AG20443 (cell line): ENCODE measurements around the gene C16orf86.

Experiments
- DNase-seq: peaks from one replicate; pipeline ENCODE4 v3.0.0; 2012; ENCODE audit warnings: low spot score, mixed read lengths

The C16orf86 gene

DNA sequence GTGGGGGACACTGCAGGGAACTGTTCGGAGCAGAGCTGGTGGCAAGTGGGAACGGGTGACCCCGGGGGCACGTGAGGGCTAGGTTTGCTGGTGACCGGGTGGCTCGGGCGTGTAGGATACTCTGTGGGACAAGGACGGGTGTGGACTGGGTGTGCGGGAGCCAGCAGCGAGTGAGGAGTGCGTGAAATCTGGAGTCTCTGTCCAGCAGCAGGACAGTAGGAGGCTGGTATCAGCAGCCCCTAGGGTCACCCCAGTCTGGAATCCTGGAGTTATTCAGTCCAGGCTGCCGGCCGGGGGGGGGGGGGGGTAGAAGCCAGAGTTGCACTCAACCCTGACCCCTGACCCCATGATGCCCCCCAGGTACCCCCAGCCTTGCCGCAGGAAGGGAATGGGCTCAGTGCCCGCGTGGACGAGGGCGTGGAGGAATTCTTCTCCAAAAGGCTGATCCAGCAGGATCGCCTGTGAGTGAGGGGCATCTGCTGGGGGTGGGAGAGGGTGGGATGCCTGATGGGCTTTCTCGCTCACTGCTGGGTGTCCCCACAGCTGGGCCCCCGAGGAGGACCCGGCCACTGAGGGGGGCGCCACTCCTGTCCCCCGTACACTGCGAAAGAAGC is 12.7 kb upstream of the C16orf86 start:
- peak; percentile 34 for DNase-seq

GRCh38 chr16:67654403-67654911 is 12.2 kb upstream of the C16orf86 start:
- DNase-seq = no peak

- DNase-seq = no peak
Measured at GRCh38 chr16:67655363-67655762, 11.3 kb upstream of the C16orf86 start.

DNA sequence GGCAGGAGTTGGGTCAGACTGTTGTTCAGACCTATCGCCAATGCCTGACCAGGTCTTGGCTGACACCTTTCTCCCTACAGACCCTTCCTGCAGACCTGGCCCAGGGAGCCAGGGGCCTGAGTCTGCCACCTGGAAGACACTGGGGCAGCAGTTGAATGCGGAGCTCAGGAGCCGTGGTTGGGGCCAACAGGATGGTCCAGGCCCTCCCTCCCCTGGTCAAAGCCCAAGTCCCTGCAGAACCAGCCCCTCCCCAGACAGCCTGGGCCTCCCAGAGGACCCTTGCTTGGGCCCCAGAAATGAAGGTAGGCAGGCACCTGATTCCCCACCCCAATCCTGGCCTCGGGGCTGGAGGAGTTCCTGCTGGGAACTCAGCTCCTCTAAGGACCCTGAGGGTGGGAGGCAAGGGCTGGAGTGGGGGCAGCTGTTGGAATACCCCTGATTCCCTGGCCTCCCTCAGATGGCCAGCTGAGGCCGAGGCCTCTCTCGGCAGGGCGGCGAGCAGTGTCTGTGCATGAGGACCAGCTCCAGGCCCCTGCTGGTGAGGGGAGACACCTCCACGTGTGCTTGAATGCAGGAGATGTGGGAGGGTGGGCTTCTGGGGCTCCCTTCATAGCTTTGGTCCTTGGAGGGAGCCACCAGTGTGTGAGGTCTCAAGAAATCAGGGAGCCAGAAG is 10.1 kb upstream of the C16orf86 start:
- DNase-seq = no peak

- DNase-seq = no peak
Measured at GRCh38 chr16:67657017-67657608, 9.5 kb upstream of the C16orf86 start.

GRCh38 chr16:67657751-67658518 is 8.7 kb upstream of the C16orf86 start:
- no peak for DNase-seq

- no peak for DNase-seq
Measured at GRCh38 chr16:67658849-67659674, 7.6 kb upstream of the C16orf86 start.

DNA sequence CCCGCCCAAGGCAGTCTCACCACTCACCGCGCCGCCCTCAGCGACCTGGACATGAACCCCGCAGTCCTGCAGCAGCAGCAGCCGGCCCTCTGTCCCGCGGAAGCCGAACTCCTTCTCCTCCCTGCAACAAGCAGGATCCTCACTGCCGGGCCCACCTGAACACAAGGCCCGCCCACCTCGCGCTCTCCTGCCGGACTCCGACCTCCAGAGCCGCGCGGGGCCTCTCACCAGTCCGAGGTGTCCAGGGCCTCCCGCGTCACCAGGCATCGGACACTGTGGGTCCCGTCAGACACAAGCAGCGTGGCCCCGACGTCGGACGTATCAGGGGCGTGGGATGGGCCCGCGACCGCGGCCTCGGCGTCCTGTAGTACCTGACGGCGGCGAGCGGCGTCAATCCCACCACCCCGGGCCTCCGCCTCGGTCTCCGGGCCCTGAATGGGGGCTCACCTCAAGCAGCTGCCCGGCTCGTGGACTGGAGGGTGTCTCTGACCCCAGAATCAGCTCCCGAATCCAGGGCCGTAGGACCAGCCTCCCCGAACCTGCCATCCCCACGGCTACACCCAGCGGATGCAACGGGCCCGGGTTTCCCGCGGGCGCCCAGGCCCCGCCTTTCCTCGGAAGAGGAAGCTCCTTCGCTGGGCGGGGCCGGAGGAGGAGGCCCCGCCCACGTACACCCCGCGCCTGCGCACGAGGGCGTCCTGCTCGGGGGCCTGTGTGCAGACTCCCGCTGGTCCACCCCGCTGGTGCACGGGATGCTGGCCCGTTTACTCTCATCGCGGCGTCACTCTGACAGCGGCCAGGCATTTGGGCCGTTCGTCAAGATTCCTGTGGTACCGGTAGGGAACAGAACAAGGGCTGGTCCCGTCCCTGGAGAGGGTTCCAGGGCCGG is 6.7 kb upstream of the C16orf86 start, which contains the start of gene ACD:
Gene ACD (minus strand): TSS at position 586 of the 889 bp plus-strand sequence. CDS start 40 bp downstream, at position 546.
- peak; percentile 99 for DNase-seq

DNA sequence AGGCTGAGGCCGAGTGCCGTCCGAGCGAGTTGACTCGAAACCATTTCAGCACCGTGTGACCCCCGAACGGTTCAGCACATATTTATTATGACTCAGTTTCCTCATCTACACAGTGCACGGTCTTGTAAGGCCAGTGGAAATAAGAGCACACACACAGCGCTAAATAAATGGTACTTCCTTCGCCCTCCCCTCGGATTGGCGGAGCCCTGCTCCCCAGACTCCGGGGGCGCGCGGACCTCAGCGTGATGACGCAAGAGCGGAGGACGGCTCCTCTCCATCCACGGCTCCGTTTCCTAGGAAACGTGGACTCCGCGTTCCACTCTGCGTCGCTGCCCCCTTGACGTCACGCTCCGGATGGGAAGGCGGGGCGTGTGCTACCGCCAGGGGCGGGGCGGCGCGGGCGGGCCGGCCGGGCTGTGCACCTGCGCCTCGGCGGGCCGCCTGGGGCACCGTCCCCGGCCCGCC is 6.0 kb upstream of the C16orf86 start, which contains the start of gene PARD6A:
Gene PARD6A (plus strand): TSS at position 397 of the 465 bp plus-strand sequence. CDS start 79 bp downstream, outside the sequence.
- DNase-seq = peak; percentile 99

- DNase-seq = peak; percentile 37
Measured at GRCh38 chr16:67661101-67661761, 5.4 kb upstream of the C16orf86 start.

- DNase-seq = no peak
Measured at GRCh38 chr16:67661886-67662652, 4.5 kb upstream of the C16orf86 start.

DNA sequence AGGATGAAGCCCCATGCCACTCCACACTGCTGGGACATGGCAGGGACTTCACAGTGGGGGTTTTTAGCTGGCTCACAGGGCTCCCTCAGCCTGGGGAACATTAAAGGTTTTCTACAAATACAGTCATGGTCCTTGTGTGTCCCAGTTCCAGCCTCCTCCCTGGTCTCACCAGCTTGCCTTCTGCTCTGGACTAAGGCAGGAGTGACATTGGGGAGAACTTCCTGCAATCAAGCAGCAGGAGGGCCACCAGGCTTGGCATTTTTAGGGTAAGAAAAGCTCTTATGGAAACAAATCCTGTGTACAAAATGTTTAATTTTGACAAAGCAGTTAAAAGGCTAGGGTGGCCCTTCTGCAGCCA is 4.0 kb upstream of the C16orf86 start:
- DNase-seq = no peak

DNA sequence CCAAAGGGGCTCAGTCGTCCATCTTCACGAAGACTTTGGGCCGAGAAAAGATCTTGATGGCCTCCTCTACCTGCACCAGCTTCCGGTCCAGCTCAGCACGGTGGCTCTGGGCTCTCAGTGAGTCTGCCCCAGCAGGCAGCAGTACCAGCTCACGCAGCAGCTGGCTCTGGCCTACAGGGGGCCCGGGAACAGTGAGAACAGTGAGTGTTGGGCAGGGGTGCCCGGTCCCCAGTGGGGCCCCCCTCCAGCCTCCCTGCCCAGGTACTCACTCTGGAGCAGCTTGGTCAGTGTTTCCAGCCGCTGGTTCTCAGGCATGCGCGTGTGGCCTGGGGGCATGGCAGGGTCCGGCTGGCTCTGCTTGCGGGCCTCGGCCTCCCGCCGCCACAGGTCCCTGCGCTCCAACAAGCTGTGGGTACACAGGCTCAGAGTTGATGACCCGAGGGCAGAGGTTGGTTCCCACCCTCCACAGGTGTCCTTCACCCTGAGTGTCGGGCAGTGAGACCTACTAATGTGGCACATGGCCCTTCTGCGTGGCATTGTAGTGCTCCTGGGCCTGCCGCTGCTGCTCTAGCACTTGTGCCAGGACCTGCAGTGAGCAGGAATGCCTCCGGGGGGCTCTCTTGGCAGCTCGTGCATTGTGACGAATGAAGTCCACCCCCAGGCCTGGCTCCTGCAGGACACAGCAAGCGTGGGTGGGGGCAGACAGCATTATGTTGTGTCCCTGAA is 3.3 kb upstream of the C16orf86 start:
- no peak for DNase-seq

- no peak for DNase-seq
Measured at GRCh38 chr16:67663877-67664222, 2.8 kb upstream of the C16orf86 start.

DNA sequence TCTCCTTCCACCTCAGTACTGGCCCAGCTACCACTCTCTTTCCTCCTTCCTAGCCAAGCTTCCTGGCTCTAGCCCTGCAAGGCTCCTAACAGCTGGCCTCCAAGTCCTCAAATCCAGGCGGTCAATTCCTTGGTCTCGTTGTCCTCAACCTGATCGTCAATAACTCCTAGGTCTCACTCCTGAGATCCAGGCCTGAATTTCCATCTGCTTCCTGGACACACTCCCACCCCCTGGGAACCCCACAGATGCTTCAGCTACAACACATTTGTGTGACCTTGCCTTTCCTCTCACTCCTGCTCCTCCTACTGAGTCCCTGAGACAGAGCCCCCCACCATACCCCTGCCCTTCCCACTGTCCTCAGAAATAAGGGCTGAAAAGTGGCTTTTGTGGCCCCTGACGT is 2.4 kb upstream of the C16orf86 start:
- DNase-seq = no peak

- DNase-seq = no peak
Measured at GRCh38 chr16:67664871-67665270, 1.7 kb upstream of the C16orf86 start.

- DNase-seq = no peak
Measured at GRCh38 chr16:67665598-67665997, 1.0 kb upstream of the C16orf86 start.

- peak; percentile 62 for DNase-seq
Measured at GRCh38 chr16:67666032-67666551, 522 bp upstream of the C16orf86 start.
